K562 (cell line): ENCODE data around the gene MRPS6. TPM values are rescaled to one million over a fixed set of nuclear protein-coding genes. Genes with fewer than 3 reads are reported as not detected.

Source experiments
- ATAC-seq: fragments of 200-7000 bp; cut with Tn5 transposase; 3 replicates; pipeline ENCODE4 v1.9.1; 2020; ENCODE audit warnings: moderate library complexity
- BruUV-seq: library from RNA; stranded (reverse); fragments of 400-500 nt; replicated peaks from 2 replicates; lab custom pipeline; 2021; lab: Mats Ljungman, UMichigan
- CTCF ChIA-PET: fragments of 300-600 bp; formaldehyde crosslinking; extraction: SDS; loops from one replicate; lab custom pipeline; 2021; ENCODE audit warnings: low intra/inter-chr PET ratio; lab: Yijun Ruan, JAX
- POLR2A ChIA-PET: fragments of 300-600, 350-650 bp; sonication (Branson Sonifier 250); formaldehyde crosslinking; extraction: SDS; loops from one replicate; lab custom pipeline; 2021; ENCODE audit warnings: antibody characterized with exemption, inconsistent platforms; lab: Yijun Ruan, JAX
- DNase-seq, 4 experiments: peaks; one replicate each; pipeline versions ENCODE4 v3.0.0 to v3.0.0-alpha.2; 2011 to 2018; ENCODE audit warnings: low spot score in 3 of 4, mixed read lengths in 3 of 4; ENCODE audit errors: extremely low read depth in 1 of 4
- FAIRE-seq: peaks from 2 replicates; lab custom pipeline; 2011; peaks lifted over from hg19 to GRCh38; lab: Jason Lieb, UNC
- H2AFZ ChIP-seq: 2 replicates; pipeline ENCODE4 v1.6.0; 2011; ENCODE audit warnings: low read depth, low read length, control low read depth, inconsistent platforms
- H3K27ac ChIP-seq: fragments of 200-600 bp; 3 replicates; pipeline ENCODE4 v1.8.0; 2011; ENCODE audit warnings: low read depth, mild to moderate bottlenecking, control low read depth, inconsistent platforms, low read length, moderate library complexity, mixed read lengths; ENCODE audit errors: extremely low read depth
- H3K27me3 ChIP-seq, 2 experiments: fragments of 300-600 bp in 1 of 2; 2 replicates in 1 of 2; 3 replicates in 1 of 2; pipeline versions ENCODE4 v1.6.0 to v1.8.0; 2011; ENCODE audit warnings: inconsistent platforms in 2 of 2, low read length in 2 of 2, mild to moderate bottlenecking in 1 of 2, mixed read lengths in 1 of 2, moderate library complexity in 1 of 2; ENCODE audit not compliant: control insufficient read depth in 2 of 2, insufficient read depth in 2 of 2
- H3K36me3 ChIP-seq: fragments of 300-600 bp; 3 replicates; pipeline ENCODE4 v1.8.0; 2011; ENCODE audit warnings: mild to moderate bottlenecking, low read length, inconsistent platforms; ENCODE audit not compliant: control insufficient read depth, insufficient read depth
- H3K4me1 ChIP-seq, 2 experiments: fragments of 200-600 bp in 1 of 2; replicated peaks in 1 of 2; 2 replicates in 1 of 2; 3 replicates in 1 of 2; pipeline versions ENCODE4 v1.5.1 to v1.8.0; 2011; ENCODE audit warnings: inconsistent platforms in 2 of 2, low read length in 2 of 2, mild to moderate bottlenecking in 1 of 2, mixed read lengths in 1 of 2, moderate library complexity in 1 of 2; ENCODE audit not compliant: control insufficient read depth in 2 of 2, insufficient read depth in 2 of 2
- H3K4me2 ChIP-seq: 2 replicates; pipeline ENCODE4 v1.6.1; 2011; ENCODE audit warnings: low read length, control low read depth, inconsistent platforms, mixed read lengths; ENCODE audit not compliant: insufficient read depth
- H3K4me3 ChIP-seq: fragments of 200-600 bp; sonication (generic), shearing (Covaris generic); 2 replicates; pipeline ENCODE4 v1.5.1; 2016; ENCODE audit warnings: control low read depth, inconsistent platforms
- H3K79me2 ChIP-seq: fragments of 200-600 bp; 3 replicates; pipeline ENCODE4 v1.8.0; 2011; ENCODE audit warnings: low read length, inconsistent platforms; ENCODE audit not compliant: control insufficient read depth, insufficient read depth
- H3K9ac ChIP-seq, 2 experiments: 2 replicates each; pipeline versions ENCODE4 v1.6.0 to v1.6.1; 2011; ENCODE audit warnings: low read depth in 2 of 2, low read length in 2 of 2, control low read depth in 1 of 2, inconsistent platforms in 1 of 2, mild to moderate bottlenecking in 1 of 2, mixed read lengths in 1 of 2; ENCODE audit not compliant: insufficient read depth in 1 of 2
- H3K9me1 ChIP-seq: one replicate; pipeline ENCODE4 v1.6.0; 2011; ENCODE audit warnings: inconsistent platforms, mild to moderate bottlenecking, low read length, moderate library complexity; ENCODE audit not compliant: control insufficient read depth, insufficient read depth
- H3K9me3 ChIP-seq: replicated peaks from 2 replicates; pipeline ENCODE4 v1.5.1; 2011; ENCODE audit warnings: low read depth, low read length, inconsistent platforms; ENCODE audit not compliant: control insufficient read depth, insufficient read depth
- H4K20me1 ChIP-seq: replicated peaks from 2 replicates; pipeline ENCODE4 v1.6.1; 2011; ENCODE audit warnings: low read length, inconsistent platforms, mixed read lengths; ENCODE audit not compliant: control insufficient read depth, insufficient read depth
- EGR1 ChIP-seq: fragments of 450-650 bp; conservative IDR thresholded peaks from 2 replicates; pipeline ENCODE4 v1.6.1; 2017; ENCODE audit warnings: mild to moderate bottlenecking
- HNRNPLL ChIP-seq: fragments of 200-400 bp; formaldehyde crosslinking; IDR thresholded peaks from 2 replicates; pipeline ENCODE4 v1.6.1; 2017; ENCODE audit warnings: low read length, low read depth, mild to moderate bottlenecking; ENCODE audit not compliant: poor library complexity, severe bottlenecking
- in situ Hi-C: fragments of 300-500 bp; cut with MboI; formaldehyde crosslinking; loops from 4 replicates; pipeline ENCODE4 v1.15.0; 2018; ENCODE audit warnings: inconsistent platforms, mixed read lengths
- intact Hi-C: fragments of 100-400 bp; cut with micrococcal nuclease; formaldehyde crosslinking; loops from 2 replicates; pipeline ENCODE4 v1.14.2; 2022
- polyA plus RNA-seq, 8 experiments: library from polyadenylated mRNA; depleted of rRNA in 4 of 8; stranded (reverse) in 5 of 8; unstranded in 3 of 8; fragments of >200 nt; fragmentation: Nextera tagmentation in 2 of 8; fragmentation: Illumina TruSeq in 1 of 8; extraction: Ambion mirVana in 2 of 8; extraction: Trizol in 1 of 8; gene quantifications; 2 replicates each; pipeline versions ENCODE4 v1.2.1 to v1.2.3, GENCODE V29; 2011 to 2014; ENCODE audit warnings: inconsistent platforms in 1 of 8, missing spikeins in 1 of 8
- total RNA-seq, 7 experiments: library from RNA; depleted of rRNA in 6 of 7; stranded (reverse); fragments of >200 nt in 6 of 7; fragmentation: Illumina TruSeq in 2 of 7; extraction: Trizol in 2 of 7; gene quantifications; 2 replicates each; pipeline versions ENCODE4 v1.2.1 to v1.2.3, GENCODE V29; 2011 to 2021; ENCODE audit warnings: low replicate concordance in 1 of 7
- TF ChIP-seq, protein P1 (sequence below): fragments of 200-400 bp; formaldehyde crosslinking; IDR thresholded peaks from 2 replicates; pipeline ENCODE4 v1.6.1; 2017; ENCODE audit warnings: mild to moderate bottlenecking, low read depth, low read length, moderate library complexity
- TF ChIP-seq, protein P2 (sequence below): sonication (generic); formaldehyde crosslinking; IDR thresholded peaks from 2 replicates; pipeline ENCODE4 v1.9.0; 2022; ENCODE audit warnings: mild to moderate bottlenecking, missing genetic modification reagents

MRPS6 gene
- total and polyA plus RNA-seq, 9 of the 15 experiments (the other 6 are each of a cell fraction or from before 2014, with no cell fraction given) = 26.1 to 72.0 (median 39.3) TPM

DNA sequence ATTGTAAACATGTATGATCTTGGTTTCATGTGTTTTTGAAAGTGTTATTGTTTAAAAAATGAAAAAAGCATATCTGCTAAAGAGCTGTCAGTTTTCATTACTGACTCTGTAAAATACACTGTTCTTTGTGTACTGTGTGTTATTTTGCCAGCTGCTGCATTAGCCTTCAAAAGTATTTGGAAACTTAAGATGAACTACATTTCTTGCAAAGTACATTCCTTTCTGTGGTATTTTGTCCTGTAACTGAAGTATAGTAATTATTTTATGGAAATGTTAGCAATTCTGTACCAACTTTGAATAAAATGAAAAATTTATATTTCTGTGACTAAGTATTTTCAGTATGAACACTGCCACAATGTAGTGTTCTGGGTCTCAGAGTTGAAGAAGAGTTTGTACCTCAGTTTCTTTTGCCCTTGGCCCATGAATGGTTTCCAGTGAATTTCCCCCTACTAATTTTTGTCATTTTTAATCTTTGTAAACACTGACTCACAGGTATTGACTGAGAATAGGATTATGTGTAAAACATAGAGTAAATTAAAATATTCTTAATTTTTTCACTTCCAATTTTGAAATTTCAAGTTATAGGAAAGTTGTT, 32.7 kb downstream of the MRPS6 start:
- Histone ChIP-seq H3K9me1 (no peaks in the 10 kb centered on the region), H3K36me3 (peaks cover 12% of the 10 kb centered on the region), H4K20me1 (no peaks in the 10 kb centered on the region), H3K79me2 (peaks cover 66% of the 10 kb centered on the region), H3K4me2 (no peak overlapping the region), H3K27ac (no peak overlapping the region), H3K9ac (no peak overlapping the region), H3K4me1 (peaks cover 4 to 18% of the 10 kb centered on the region in 2 experiments; a peak in 4 of 5 replicates), H3K9me3 (no peaks in the 10 kb centered on the region), H2AFZ (no peak overlapping the region), H3K27me3 (no peaks in the 10 kb centered on the region), H3K4me3 (no peak overlapping the region)
- intact Hi-C loops = no loop called here
- in situ Hi-C loops = loop anchor here (10.0 kb wide), 1 partner anchor 181 kb away; no protein-coding TSS in a partner anchor
- POLR2A ChIA-PET = no interaction called here
- CTCF ChIA-PET = no interaction called here
- DNase-seq (no peak), FAIRE-seq (no peak), ATAC-seq (no peak)
- BruUV-seq = no TSS peak
- TF ChIP-seq, protein P1, sequence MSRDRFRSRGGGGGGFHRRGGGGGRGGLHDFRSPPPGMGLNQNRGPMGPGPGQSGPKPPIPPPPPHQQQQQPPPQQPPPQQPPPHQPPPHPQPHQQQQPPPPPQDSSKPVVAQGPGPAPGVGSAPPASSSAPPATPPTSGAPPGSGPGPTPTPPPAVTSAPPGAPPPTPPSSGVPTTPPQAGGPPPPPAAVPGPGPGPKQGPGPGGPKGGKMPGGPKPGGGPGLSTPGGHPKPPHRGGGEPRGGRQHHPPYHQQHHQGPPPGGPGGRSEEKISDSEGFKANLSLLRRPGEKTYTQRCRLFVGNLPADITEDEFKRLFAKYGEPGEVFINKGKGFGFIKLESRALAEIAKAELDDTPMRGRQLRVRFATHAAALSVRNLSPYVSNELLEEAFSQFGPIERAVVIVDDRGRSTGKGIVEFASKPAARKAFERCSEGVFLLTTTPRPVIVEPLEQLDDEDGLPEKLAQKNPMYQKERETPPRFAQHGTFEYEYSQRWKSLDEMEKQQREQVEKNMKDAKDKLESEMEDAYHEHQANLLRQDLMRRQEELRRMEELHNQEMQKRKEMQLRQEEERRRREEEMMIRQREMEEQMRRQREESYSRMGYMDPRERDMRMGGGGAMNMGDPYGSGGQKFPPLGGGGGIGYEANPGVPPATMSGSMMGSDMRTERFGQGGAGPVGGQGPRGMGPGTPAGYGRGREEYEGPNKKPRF = no peak
- TF ChIP-seq EGR1 = no peak
- TF ChIP-seq HNRNPLL = no peak
- TF ChIP-seq, protein P2, sequence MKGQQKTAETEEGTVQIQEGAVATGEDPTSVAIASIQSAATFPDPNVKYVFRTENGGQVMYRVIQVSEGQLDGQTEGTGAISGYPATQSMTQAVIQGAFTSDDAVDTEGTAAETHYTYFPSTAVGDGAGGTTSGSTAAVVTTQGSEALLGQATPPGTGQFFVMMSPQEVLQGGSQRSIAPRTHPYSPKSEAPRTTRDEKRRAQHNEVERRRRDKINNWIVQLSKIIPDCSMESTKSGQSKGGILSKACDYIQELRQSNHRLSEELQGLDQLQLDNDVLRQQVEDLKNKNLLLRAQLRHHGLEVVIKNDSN (CRISPR knock-in tag) = no peak
